ENCODE measurements around the gene NDRG4.

Gene NDRG4, protein sequence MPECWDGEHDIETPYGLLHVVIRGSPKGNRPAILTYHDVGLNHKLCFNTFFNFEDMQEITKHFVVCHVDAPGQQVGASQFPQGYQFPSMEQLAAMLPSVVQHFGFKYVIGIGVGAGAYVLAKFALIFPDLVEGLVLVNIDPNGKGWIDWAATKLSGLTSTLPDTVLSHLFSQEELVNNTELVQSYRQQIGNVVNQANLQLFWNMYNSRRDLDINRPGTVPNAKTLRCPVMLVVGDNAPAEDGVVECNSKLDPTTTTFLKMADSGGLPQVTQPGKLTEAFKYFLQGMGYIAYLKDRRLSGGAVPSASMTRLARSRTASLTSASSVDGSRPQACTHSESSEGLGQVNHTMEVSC

DNA sequence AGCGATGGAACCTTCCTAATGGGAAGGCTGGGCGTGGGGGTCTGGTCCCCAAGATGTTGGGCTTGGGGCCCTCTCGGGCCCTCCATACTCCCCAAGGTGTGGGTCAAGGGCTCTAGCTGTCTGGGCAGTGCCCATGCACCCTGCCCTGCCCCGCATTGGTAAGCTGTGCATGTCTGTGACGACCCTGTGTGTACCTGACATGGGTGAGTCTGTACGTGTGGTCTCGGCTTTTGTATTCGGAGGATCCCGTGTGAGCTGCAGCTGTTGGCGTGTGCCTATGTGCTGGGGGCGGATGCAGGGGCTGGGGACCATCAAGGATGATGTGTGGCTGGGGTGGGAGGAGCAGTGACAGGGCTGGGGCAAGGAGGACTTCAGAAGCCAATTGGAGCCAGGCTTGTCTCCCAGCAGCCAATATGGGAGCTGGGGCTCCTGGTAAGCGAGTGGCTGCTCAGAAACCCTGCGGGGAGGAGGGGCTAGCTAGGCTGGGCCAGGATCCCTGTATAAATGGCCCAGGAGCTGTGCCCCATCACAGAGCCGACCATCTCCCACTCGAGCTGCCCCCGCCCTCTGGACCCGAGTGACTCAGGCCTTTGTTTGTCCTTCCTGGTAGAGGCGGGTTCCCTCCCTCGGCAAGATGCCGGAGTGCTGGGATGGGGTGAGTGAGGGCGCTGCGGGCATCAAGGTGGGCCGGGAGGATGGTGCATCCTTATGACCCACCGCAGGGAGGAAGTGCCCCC is at the start of gene NDRG4:
TSS of gene NDRG4 (plus strand) at position 529 of the 737 bp plus-strand sequence. CDS start at position 635, 106 bp downstream.
- no peak for DNase-seq (ENCODE audit: low spot score)

- DNase-seq (ENCODE audit: low spot score): no peak
Measured at GRCh38 chr16:58450590-58450989, 49.4 kb upstream of the NDRG4 start.

DNA sequence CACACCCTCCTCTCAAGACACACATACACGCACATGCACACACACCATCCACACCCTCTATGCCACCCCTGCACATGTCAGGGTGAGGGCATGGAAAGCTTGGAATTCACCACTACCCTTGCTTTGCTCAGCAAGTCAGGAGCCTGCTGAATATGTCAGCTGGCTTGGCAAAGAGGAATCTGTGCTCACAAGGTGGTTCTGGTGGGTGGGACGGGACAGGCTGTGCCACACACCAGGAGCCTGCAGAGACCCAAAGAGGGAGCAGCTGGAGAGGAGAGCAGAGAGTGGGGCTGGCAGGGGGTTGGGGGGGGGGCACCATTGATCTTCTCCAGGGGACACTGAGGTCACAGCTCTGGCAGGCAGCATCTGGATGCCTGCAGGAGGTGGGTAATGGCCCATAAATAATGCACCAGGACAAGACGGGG is 48.7 kb upstream of the NDRG4 start:
- DNase-seq (ENCODE audit: low spot score): no peak

DNA sequence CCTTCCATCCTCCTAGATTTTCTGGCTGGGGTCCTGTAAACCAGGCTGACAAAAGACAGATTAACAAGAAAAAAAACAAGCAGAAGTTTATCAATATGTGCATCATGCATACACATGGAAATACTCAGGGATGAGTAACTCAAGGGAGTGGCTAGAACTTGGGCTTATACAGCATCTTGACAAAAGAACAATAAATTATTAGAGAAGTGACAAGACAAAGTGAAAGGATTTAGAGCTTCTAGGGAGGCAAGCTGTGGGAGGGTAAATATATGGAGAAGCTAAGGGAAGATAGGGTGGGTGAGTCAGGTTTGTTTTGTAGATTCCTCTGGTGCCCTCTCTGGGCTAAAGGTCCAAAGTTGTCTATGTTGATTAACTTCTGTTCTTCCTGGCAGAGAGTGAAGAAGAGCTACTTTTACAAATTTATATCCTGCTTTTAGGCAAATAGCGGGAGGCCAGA is 48.0 kb upstream of the NDRG4 start:
- DNase-seq (ENCODE audit: low spot score): peak; percentile 17

DNA sequence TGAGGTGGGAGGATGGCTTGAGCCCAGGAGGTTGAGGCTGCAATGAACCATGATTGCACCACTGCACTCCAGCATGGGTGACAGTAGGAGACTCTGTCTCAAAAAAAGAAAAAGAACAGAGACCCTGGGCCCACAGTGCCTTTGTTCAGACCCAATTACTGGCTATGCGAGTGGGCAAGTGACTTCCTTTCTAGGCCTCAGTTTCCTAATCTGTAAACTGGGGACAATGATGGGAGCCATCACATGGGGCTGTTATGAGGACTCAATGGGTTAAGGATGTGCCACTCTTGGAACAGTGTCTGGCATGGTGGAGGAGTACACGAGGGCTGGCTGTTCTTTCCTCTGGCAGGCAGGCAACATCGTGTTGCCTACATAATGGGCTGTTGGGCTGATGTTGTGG is 47.3 kb upstream of the NDRG4 start:
- no peak for DNase-seq (ENCODE audit: low spot score)

DNA sequence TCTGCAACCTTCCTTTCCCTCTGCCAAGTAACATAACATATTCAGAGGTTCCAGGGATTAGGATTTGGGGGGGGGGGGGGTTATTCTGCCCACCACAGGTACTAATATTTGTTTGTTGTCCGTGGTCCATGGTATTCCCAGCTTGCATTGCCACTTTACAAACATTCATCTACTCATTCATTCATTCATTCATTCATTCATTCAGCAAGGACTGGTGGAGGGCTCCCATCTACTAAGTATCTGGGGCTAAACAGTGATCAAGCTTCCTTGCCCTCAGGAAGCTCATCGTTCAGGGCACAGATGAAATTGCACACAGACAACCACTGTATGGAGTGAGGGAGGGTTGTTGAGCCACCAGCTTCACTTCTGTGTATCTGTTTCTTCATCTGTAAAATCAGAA is 45.8 kb upstream of the NDRG4 start:
- no peak for DNase-seq (ENCODE audit: low spot score)

GRCh38 chr16:58454856-58455255 is 45.1 kb upstream of the NDRG4 start:
- DNase-seq (ENCODE audit: low spot score): no peak

- DNase-seq (ENCODE audit: low spot score): no peak
Measured at GRCh38 chr16:58455750-58456149, 44.2 kb upstream of the NDRG4 start.

GRCh38 chr16:58456193-58456592 is 43.8 kb upstream of the NDRG4 start:
- no peak for DNase-seq (ENCODE audit: low spot score)

GRCh38 chr16:58458606-58459343 is 41.2 kb upstream of the NDRG4 start:
- DNase-seq (ENCODE audit: low spot score): no peak

DNA sequence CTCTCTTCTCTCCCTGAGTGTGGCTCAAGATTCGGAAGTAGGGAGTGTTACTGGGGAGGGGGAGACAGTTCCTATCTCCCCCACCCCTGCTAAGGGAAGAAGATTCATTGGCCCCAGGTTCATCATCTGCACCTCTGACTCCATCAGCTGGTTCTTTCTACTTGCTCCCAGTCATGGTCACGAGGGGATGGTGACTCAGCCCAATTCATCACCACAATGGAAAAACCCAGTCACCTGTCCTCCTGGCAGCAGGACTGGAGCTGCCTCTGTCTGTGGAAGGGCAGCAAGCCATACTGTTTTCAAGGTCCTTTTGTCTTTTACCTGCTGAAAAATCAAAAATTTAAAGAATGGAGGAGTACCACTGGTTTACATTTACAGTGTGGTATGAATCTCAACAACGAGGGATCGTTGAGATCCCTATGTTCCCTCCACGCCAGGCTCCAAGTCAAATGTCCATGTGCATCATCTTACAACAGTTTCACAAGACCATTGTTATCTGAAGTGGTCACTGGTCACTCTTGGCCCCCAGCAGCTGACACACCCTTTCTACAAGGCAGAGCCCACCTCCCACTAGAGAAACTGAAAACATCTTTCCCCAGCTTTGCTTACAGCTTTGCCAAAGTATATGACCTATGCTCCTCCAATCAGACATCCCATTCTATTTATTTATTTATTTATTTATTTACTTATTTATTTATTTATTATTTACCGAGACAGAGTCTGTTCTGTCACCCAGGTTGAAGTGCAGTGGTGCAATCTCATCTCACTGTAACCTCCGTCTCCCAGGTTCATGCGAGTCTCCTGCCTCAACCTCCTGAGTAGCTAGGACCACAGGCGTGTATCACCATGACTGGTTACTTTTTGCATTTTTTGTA is 40.4 kb upstream of the NDRG4 start:
- no peak for DNase-seq (ENCODE audit: low spot score)

- no peak for DNase-seq (ENCODE audit: low spot score)
Measured at GRCh38 chr16:58460219-58460610, 39.7 kb upstream of the NDRG4 start.

- DNase-seq (ENCODE audit: low spot score): no peak
Measured at GRCh38 chr16:58461056-58461455, 38.9 kb upstream of the NDRG4 start.

DNA sequence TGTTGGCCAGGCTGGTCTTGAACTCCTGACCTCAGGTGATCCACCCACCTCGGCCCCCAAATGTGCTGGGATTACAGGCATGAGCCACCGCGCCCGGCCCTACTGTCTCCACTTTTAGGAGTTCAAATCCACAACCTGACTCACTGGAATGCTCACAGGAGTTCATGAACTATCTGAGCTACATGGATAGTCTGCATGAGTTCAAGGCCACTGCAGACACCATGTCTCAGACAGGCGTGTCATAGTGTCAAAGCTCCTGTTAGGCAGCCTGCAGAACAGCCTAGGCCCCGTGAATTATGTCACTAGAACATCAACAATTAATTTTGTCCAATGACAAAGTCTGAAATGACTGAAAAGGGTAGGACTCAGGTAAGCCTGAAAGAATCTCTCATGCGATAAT is 38.3 kb upstream of the NDRG4 start:
- no peak for DNase-seq (ENCODE audit: low spot score)

DNA sequence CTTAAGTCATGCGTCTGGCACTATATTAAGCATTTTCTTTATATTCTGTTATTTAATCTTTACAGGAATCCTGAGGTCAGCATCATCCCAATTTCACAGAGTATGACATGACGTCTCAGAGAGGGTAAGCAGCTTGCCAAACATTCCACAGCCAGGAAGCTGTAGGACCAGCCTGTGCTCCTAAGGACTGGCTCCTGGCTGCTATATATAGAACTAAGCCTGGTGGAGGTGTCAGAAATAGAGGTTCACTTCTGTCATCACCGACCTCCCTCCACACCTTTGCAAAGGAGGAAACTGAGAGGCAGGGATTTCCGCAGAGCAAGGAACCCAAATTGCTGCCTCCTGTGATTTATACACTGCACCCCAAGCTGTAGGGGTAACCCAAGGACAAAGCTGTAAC is 37.9 kb upstream of the NDRG4 start:
- DNase-seq (ENCODE audit: low spot score): no peak

DNA sequence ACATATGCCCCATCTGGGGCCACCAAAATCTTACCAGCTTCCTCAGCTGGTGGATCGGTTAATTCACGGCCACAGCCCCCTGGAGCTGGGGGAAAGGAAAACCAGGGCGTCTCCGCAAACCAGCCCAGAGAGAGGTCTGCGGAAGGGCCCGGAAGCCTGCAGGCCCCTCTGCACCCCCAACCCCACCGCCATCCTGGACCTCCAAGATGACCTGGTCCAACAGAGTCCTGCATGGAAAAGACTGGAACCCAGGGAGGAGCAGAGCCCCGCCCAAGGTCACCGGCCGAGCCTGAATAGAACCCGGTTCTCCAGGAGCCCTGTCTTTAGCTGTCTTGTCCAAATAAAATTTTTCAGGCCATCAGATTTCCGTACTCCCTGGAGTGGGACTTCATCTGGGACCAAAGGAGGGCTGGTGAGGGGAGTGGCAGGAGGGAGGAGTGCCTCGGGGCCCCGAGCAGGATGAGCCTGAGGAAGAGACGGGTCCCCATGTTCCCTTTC is 37.4 kb upstream of the NDRG4 start:
- DNase-seq (ENCODE audit: low spot score): no peak

GRCh38 chr16:58462997-58463941 is 36.7 kb upstream of the NDRG4 start:
- no peak for DNase-seq (ENCODE audit: low spot score)

DNA sequence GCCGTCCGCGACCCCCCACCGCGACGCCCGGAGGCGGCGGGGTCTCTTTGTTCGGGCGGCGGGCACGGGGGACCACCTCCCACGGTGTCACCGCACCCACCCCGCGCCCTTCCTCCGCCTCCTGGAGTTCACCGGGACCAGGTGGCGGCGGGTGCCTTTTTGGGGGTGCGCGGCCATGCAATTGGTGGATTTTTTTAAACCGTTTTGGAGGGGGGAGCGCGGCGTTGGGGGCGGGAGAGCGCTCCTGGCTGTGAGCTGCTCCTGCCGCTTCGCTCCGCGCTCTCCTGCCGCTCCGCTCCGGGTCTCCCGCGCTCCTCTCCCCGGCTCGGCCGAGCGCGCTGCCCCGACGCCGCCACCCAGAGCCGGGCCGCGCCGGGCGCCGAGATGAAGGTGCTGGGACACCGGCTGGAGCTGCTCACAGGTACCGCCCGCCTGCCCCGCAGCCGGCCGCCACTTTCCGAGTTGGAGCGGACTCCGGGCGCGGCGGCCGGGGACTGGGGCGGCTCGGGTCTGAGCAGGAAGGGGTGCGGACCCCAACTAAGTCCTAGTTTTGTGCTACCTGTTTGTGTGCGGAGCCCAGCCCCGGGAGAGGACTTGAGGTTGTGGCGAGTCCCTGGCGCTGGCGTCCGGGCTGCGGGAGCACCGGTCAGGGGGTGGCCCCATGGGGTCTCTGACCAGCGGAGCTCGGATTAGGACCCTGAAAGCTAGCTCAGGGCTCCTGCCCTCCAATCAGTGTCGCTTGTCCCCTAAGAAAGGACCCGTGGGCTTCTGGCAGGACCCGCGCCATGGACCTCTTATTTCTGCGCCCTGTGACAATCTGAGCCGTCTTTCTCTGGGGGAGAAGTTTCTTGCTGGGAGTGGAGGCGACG is 35.7 kb upstream of the NDRG4 start:
- no peak for DNase-seq (ENCODE audit: low spot score)

Measured in hematopoietic multipotent progenitor cell treated with erythropoietin and hydrocortisone succinate and interleukin-3 and kit ligand, for 17 days (in vitro differentiated cells).